ENCODE measurements around the gene FARP1.

FARP1 gene

DNA sequence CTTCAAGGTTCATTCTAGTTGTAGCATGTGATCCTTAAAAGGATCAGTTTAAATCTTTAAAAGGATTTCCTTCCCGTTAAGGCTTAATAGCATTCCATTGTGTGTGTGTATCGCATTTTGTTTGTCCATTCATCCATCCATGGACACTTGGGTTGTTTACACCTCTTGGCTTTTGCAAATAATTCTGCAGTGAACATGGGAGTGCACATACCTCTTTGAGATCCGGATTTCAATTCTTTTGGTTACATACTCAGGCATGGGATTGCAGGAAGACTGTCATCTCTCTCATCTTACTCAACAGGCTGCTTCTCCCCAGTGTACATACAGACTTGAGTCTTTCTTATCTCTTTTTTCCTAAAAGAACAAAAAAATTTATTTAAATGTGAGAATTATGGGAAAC, 32.9 kb downstream of the FARP1 start:
- Histone ChIP-seq H3K4me2 (no peak overlapping the region), H3K4me3 (IDR thresholded peaks at IDR 0.05; ENCODE audit: insufficient read depth, low read depth, low read length) (no peak overlapping the region), H3K27ac (no peak overlapping the region), H4K20me1 (ENCODE audit: insufficient read depth) (no peaks in the 10 kb centered on the region), H3K27me3 (ENCODE audit: insufficient read depth, low read depth) (no peaks in the 10 kb centered on the region), H2AFZ (ENCODE audit: low read depth) (no peak overlapping the region), H3K4me1 (ENCODE audit: low read depth, poor library complexity, severe bottlenecking) (no peaks in the 10 kb centered on the region), H3K9ac (no peak overlapping the region), H3K79me2 (ENCODE audit: insufficient read depth, low read depth) (no peaks in the 10 kb centered on the region), H3K36me3 (ENCODE audit: insufficient read depth) (no peaks in the 10 kb centered on the region)
- TF ChIP-seq, protein P1, sequence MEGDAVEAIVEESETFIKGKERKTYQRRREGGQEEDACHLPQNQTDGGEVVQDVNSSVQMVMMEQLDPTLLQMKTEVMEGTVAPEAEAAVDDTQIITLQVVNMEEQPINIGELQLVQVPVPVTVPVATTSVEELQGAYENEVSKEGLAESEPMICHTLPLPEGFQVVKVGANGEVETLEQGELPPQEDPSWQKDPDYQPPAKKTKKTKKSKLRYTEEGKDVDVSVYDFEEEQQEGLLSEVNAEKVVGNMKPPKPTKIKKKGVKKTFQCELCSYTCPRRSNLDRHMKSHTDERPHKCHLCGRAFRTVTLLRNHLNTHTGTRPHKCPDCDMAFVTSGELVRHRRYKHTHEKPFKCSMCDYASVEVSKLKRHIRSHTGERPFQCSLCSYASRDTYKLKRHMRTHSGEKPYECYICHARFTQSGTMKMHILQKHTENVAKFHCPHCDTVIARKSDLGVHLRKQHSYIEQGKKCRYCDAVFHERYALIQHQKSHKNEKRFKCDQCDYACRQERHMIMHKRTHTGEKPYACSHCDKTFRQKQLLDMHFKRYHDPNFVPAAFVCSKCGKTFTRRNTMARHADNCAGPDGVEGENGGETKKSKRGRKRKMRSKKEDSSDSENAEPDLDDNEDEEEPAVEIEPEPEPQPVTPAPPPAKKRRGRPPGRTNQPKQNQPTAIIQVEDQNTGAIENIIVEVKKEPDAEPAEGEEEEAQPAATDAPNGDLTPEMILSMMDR (conservative IDR thresholded peaks at IDR 0.05; ENCODE audit: low read depth, low read length), result no peak

GRCh38 chr13:98176777-98177608, 34.1 kb downstream of the FARP1 start, which contains the start of gene RNF113B:
RNF113B (minus strand) TSS chr13:98177269; CDS start chr13:98177236, 33 bp downstream.
- no peak within 1 kb of the TSS for H3K4me3 ChIP-seq (IDR thresholded peaks at IDR 0.05; ENCODE audit: insufficient read depth, low read depth, low read length)
- H3K4me1 ChIP-seq (ENCODE audit: low read depth, poor library complexity, severe bottlenecking), result no peaks in the 10 kb centered on the region
- H3K36me3 ChIP-seq (ENCODE audit: insufficient read depth), result no peaks in the 10 kb centered on the region
- peaks cover 2% of the 10 kb centered on the region; the same call in 1 of the 2 replicates for H3K79me2 ChIP-seq (ENCODE audit: insufficient read depth, low read depth)
- H4K20me1 ChIP-seq (ENCODE audit: insufficient read depth), result no peaks in the 10 kb centered on the region
- no peaks in the 10 kb centered on the region for H3K27me3 ChIP-seq (ENCODE audit: insufficient read depth, low read depth)
- TF ChIP-seq, protein P1 (conservative IDR thresholded peaks at IDR 0.05; ENCODE audit: low read depth, low read length), result no peak
- no peak within 1 kb of the TSS for H2AFZ ChIP-seq (ENCODE audit: low read depth)
- H3K9ac ChIP-seq, result no peak within 1 kb of the TSS
- no peak within 1 kb of the TSS for H3K4me2 ChIP-seq
- H3K27ac ChIP-seq, result no peak within 1 kb of the TSS

DNA sequence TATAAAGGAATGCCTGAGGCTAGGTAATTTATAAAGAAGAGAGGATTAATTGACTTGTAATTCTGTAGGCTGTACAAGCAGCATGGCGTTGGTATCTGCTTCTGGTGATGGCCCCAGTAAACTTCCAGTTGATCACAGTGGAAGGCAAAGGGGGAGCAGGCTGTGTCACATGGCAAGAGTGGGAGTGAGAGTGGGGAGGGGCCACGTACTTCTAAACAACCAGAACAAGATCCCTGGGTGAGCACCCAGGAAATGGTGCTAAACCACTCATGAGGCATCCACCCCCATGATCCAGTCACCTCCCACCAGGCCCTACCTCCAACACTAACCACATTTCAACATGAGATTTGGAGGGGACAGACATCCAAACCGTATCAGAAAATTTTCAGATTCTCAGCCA, 37.2 kb downstream of the FARP1 start:
- H3K9ac ChIP-seq, result no peak overlapping the region
- TF ChIP-seq, protein P1 (conservative IDR thresholded peaks at IDR 0.05; ENCODE audit: low read depth, low read length), result no peak

GRCh38 chr13:98181111-98181815, 38.4 kb downstream of the FARP1 start:
- no peak overlapping the region for H3K4me2 ChIP-seq
- H3K4me3 ChIP-seq (IDR thresholded peaks at IDR 0.05; ENCODE audit: insufficient read depth, low read depth, low read length), result no peak overlapping the region
- no peaks in the 10 kb centered on the region for H3K27me3 ChIP-seq (ENCODE audit: insufficient read depth, low read depth)
- H3K27ac ChIP-seq, result no peak overlapping the region
- H3K4me1 ChIP-seq (ENCODE audit: low read depth, poor library complexity, severe bottlenecking), result peaks cover 7% of the 10 kb centered on the region
- no peaks in the 10 kb centered on the region for H3K36me3 ChIP-seq (ENCODE audit: insufficient read depth)
- TF ChIP-seq, protein P1 (conservative IDR thresholded peaks at IDR 0.05; ENCODE audit: low read depth, low read length), result no peak
- peaks cover 3% of the 10 kb centered on the region; the same call in 1 of the 2 replicates for H3K79me2 ChIP-seq (ENCODE audit: insufficient read depth, low read depth)
- no peak overlapping the region for H3K9ac ChIP-seq
- H2AFZ ChIP-seq (ENCODE audit: low read depth), result no peak overlapping the region
- no peaks in the 10 kb centered on the region for H4K20me1 ChIP-seq (ENCODE audit: insufficient read depth)

More for the DNA sequence above, 37.2 kb downstream of the FARP1 start:
- Histone ChIP-seq H3K27ac (no peak overlapping the region), H3K4me1 (ENCODE audit: low read depth, poor library complexity, severe bottlenecking) (peaks cover 7% of the 10 kb centered on the region), H3K36me3 (ENCODE audit: insufficient read depth) (no peaks in the 10 kb centered on the region), H3K27me3 (ENCODE audit: insufficient read depth, low read depth) (no peaks in the 10 kb centered on the region), H3K79me2 (ENCODE audit: insufficient read depth, low read depth) (peaks cover 3% of the 10 kb centered on the region; the same call in 1 of the 2 replicates), H3K4me3 (IDR thresholded peaks at IDR 0.05; ENCODE audit: insufficient read depth, low read depth, low read length) (no peak overlapping the region), H2AFZ (ENCODE audit: low read depth) (no peak overlapping the region), H3K4me2 (no peak overlapping the region), H4K20me1 (ENCODE audit: insufficient read depth) (no peaks in the 10 kb centered on the region)
